HCT116 (cell line): Measurements from ENCODE around the gene SLAMF1. TPM values are rescaled to one million over a fixed set of nuclear protein-coding genes. Genes with fewer than 3 reads are reported as not detected.

ENCODE experiments used
- ATAC-seq: fragments of 200-7000 bp; cut with Tn5 transposase; 2 replicates; pipeline ENCODE4 v1.9.1; 2020; ENCODE audit warnings: mild to moderate bottlenecking, moderate library complexity
- BruUV-seq: library from RNA; stranded (reverse); fragments of 400-500 nt; replicated peaks from 2 replicates; lab custom pipeline; 2021; lab: Mats Ljungman, UMichigan
- CTCF ChIA-PET: fragments of 300-600 bp; sonication (Branson Sonifier 250); formaldehyde crosslinking; loops from one replicate; lab custom pipeline; 2021; ENCODE audit warnings: antibody characterized with exemption; lab: Charles Lee
- POLR2A ChIA-PET: fragments of 300-600, 350-600 bp; sonication (Branson Sonifier 250); formaldehyde crosslinking; loops from one replicate; lab custom pipeline; 2021; ENCODE audit warnings: antibody characterized with exemption; lab: Charles Lee
- RAD21 ChIA-PET, 2 experiments: fragments of 300-600 bp; sonication (Branson Sonifier 250); formaldehyde crosslinking; loops; one replicate each; lab custom pipeline; 2023; ENCODE audit warnings: low total read pairs in 2 of 2; ENCODE audit not compliant: uncharacterized antibody in 2 of 2, unreplicated experiment in 2 of 2, low non-redundant PET in 1 of 2; lab: Charles Lee
- DNase-seq: peaks from one replicate; pipeline ENCODE4 v3.0.0-alpha.2; 2010; ENCODE audit warnings: low read depth, low spot score
- H2AFZ ChIP-seq: fragments of 200-600 bp; shearing (Covaris generic), sonication (generic); 2 replicates; pipeline ENCODE4 v1.6.1; 2017; ENCODE audit warnings: low read depth, mixed run types, mixed read lengths, antibody characterized with exemption, low read length; ENCODE audit not compliant: poor library complexity, severe bottlenecking
- H3K27ac ChIP-seq: 2 replicates; pipeline ENCODE4 v1.5.1; 2012; ENCODE audit warnings: low read depth, low read length
- H3K27me3 ChIP-seq: fragments of 200-600 bp; sonication (generic); 2 replicates; pipeline ENCODE4 v1.6.1; 2016; ENCODE audit warnings: mixed run types, low read length, mixed read lengths; ENCODE audit not compliant: insufficient read depth
- H3K36me3 ChIP-seq, 2 experiments: fragments of 200-500 bp in 1 of 2; fragments of 200-600 bp in 1 of 2; sonication (Bioruptor generic) in 1 of 2; sonication (generic) in 1 of 2; 2 replicates each; pipeline versions ENCODE4 v1.5.1 to v1.6.1; 2014 to 2016; ENCODE audit warnings: low read length in 2 of 2, inconsistent platforms in 1 of 2, mixed read lengths in 1 of 2, mixed run types in 1 of 2; ENCODE audit not compliant: insufficient read depth in 2 of 2, control insufficient read depth in 1 of 2
- H3K4me1 ChIP-seq, 2 experiments: fragments of 200-600 bp in 1 of 2; sonication (generic) in 1 of 2; 2 replicates each; pipeline versions ENCODE4 v1.5.1 to v1.6.1; 2012 to 2017; ENCODE audit warnings: low read length in 2 of 2, inconsistent platforms in 1 of 2, mild to moderate bottlenecking in 1 of 2, mixed read lengths in 1 of 2, mixed run types in 1 of 2, moderate library complexity in 1 of 2; ENCODE audit not compliant: insufficient read depth in 2 of 2, control insufficient read depth in 1 of 2
- H3K4me2 ChIP-seq: fragments of 200-600 bp; sonication (generic); 2 replicates; pipeline ENCODE4 v1.6.1; 2017; ENCODE audit warnings: mixed run types, low read length, mixed read lengths
- H3K4me3 ChIP-seq, 2 experiments: fragments of 200-600 bp in 1 of 2; sonication (generic) in 1 of 2; replicated peaks in 1 of 2; 2 replicates each; pipeline ENCODE4 v1.5.1; 2011 to 2016; ENCODE audit warnings: low read length in 2 of 2, control low read depth in 1 of 2, low read depth in 1 of 2, mild to moderate bottlenecking in 1 of 2, mixed read lengths in 1 of 2, mixed run types in 1 of 2
- H3K79me2 ChIP-seq: fragments of 200-600 bp; sonication (generic); 2 replicates; pipeline ENCODE4 v1.6.1; 2017; ENCODE audit warnings: mild to moderate bottlenecking, mixed run types, low read length, moderate library complexity, mixed read lengths; ENCODE audit not compliant: insufficient read depth
- H3K9ac ChIP-seq: fragments of 200-600 bp; sonication (generic); 2 replicates; pipeline ENCODE4 v1.6.1; 2016; ENCODE audit warnings: low read length, mixed read lengths
- H3K9me2 ChIP-seq: fragments of 200-600 bp; sonication (generic), shearing (Covaris generic); 2 replicates; pipeline ENCODE4 v1.6.1; 2017; ENCODE audit warnings: mixed run types, mild to moderate bottlenecking, moderate library complexity; ENCODE audit not compliant: insufficient read depth
- H3K9me3 ChIP-seq, 2 experiments: fragments of 200-500 bp in 1 of 2; fragments of 200-600 bp in 1 of 2; sonication (Bioruptor generic) in 1 of 2; sonication (generic) in 1 of 2; 2 replicates each; pipeline ENCODE4 v1.6.1; 2014 to 2017; ENCODE audit warnings: low read length in 2 of 2, mixed read lengths in 2 of 2, inconsistent platforms in 1 of 2, low read depth in 1 of 2, mild to moderate bottlenecking in 1 of 2, mixed run types in 1 of 2, moderate library complexity in 1 of 2; ENCODE audit not compliant: control insufficient read depth in 1 of 2, insufficient read depth in 1 of 2
- H4K20me1 ChIP-seq: fragments of 200-600 bp; sonication (generic), shearing (Covaris generic); 2 replicates; pipeline ENCODE4 v1.6.1; 2017; ENCODE audit warnings: mixed run types, mild to moderate bottlenecking, moderate library complexity; ENCODE audit not compliant: insufficient read depth
- CTCF ChIP-seq, 3 experiments: fragments of 200-600 bp in 1 of 3; sonication (generic) in 1 of 3; IDR thresholded peaks in 2 of 3; conservative IDR thresholded peaks in 1 of 3; 2 replicates each; pipeline ENCODE4 v1.5.1; 2012 to 2017; ENCODE audit warnings: low read depth in 2 of 3, low read length in 2 of 3, antibody characterized with exemption in 1 of 3, borderline replicate concordance in 1 of 3, control low read depth in 1 of 3, mild to moderate bottlenecking in 1 of 3, mixed read lengths in 1 of 3, mixed run types in 1 of 3, moderate library complexity in 1 of 3; ENCODE audit not compliant: insufficient read depth in 1 of 3
- EZH2phosphoT487 ChIP-seq: fragments of 200-600 bp; IDR thresholded peaks from 2 replicates; pipeline ENCODE4 v1.6.1; 2018; ENCODE audit warnings: antibody characterized with exemption, borderline replicate concordance
- MAX ChIP-seq: IDR thresholded peaks from 2 replicates; pipeline ENCODE4 v1.6.1; 2012
- RAD21 ChIP-seq: IDR thresholded peaks from 2 replicates; pipeline ENCODE4 v1.6.1; 2012; ENCODE audit warnings: low read depth, mild to moderate bottlenecking
- SIN3A ChIP-seq: IDR thresholded peaks from 2 replicates; pipeline ENCODE4 v1.6.1; 2012; ENCODE audit warnings: low read depth
- TCF7L2 ChIP-seq: IDR thresholded peaks from 2 replicates; pipeline ENCODE4 v1.7.0; 2011; ENCODE audit warnings: borderline replicate concordance, inconsistent platforms; ENCODE audit not compliant: insufficient read depth, insufficient read length; ENCODE audit errors: extremely low read depth
- ZBTB33 ChIP-seq: IDR thresholded peaks from 2 replicates; pipeline ENCODE4 v1.6.1; 2011; ENCODE audit warnings: mild to moderate bottlenecking, low read length, moderate library complexity; ENCODE audit not compliant: insufficient replicate concordance; ENCODE audit errors: extremely low read depth
- ZFX ChIP-seq: fragments of 450-650 bp; IDR thresholded peaks from 2 replicates; pipeline ENCODE4 v1.6.1; 2017
- ZNF274 ChIP-seq: fragments of 200-500 bp; sonication (Bioruptor generic); IDR thresholded peaks from 2 replicates; pipeline ENCODE4 v1.6.1; 2014; ENCODE audit warnings: mild to moderate bottlenecking, low read depth, low read length, inconsistent platforms
- intact Hi-C: fragments of 100-400 bp; cut with micrococcal nuclease; formaldehyde crosslinking; loops from 2 replicates; pipeline ENCODE4 v1.10.0; 2022
- total RNA-seq: library from RNA; stranded (reverse); gene quantifications from one replicate; pipeline ENCODE4 v1.2.1, GENCODE V29; 2021; ENCODE audit not compliant: unreplicated experiment

SLAMF1 gene
- total RNA-seq, 1 experiment from 2014 or later: 0.30 TPM

GRCh38 chr1:160607011-160607671, 39.7 kb downstream of the SLAMF1 start:
- no peak overlapping the region for H3K9ac ChIP-seq
- H2AFZ ChIP-seq: peak overlapping the region; percentile 55
- H3K4me3 ChIP-seq: no peak overlapping the region
- DNase-seq (peak; percentile 68), ATAC-seq (peak; percentile 92)
- H3K27me3 ChIP-seq: peaks cover 34% of the 10 kb centered on the region; the same call in 1 of the 2 replicates
- no peaks in the 10 kb centered on the region for H3K9me2 ChIP-seq
- RAD21 ChIA-PET: interaction anchor here (1.0 to 1.4 kb wide), 2 partner anchors 63 to 178 kb away, joined by 3 to 5 read pairs; no protein-coding TSS in a partner anchor
- no peaks in the 10 kb centered on the region for H3K4me1 ChIP-seq
- no peaks in the 10 kb centered on the region for H4K20me1 ChIP-seq
- no peaks in the 10 kb centered on the region for H3K36me3 ChIP-seq
- POLR2A ChIA-PET: no interaction called here
- intact Hi-C loops: loop anchor here (1.0 to 5.0 kb wide), 3 partner anchors 61 to 505 kb away; no protein-coding TSS in a partner anchor
- no peak overlapping the region for H3K27ac ChIP-seq
- H3K4me2 ChIP-seq: no peak overlapping the region
- TF ChIP-seq RAD21 (peak; percentile 91), ZFX (no peak), CTCF (IDR thresholded peaks at IDR 0.05 in 2 of 3, conservative IDR thresholded peaks at IDR 0.05 in 1 of 3; ENCODE audit: borderline replicate concordance in 1 of 3, insufficient read depth in 1 of 3, low read depth in 2 of 3, low read length in 2 of 3) (peak; percentile 65 to 90 (median 87))
- CTCF ChIA-PET: interaction anchor here (0.8 to 2.7 kb wide), 3 partner anchors 12 to 178 kb away, joined by 3 to 17 read pairs (median 8); no protein-coding TSS in a partner anchor
- no peaks in the 10 kb centered on the region for H3K9me3 ChIP-seq
- H3K79me2 ChIP-seq: no peaks in the 10 kb centered on the region
- no TSS peak for BruUV-seq

- CTCF ChIA-PET: interaction anchor here (0.8 to 2.7 kb wide), 3 partner anchors 12 to 178 kb away, joined by 3 to 17 read pairs (median 8); no protein-coding TSS in a partner anchor
- no TSS peak for BruUV-seq
- TF ChIP-seq ZNF274 (no peak), SIN3A (no peak), ZBTB33 (no peak), TCF7L2 (no peak), MAX (no peak), EZH2phosphoT487 (no peak)
These were observed 40.2 kb downstream of the SLAMF1 start for GRCh38 chr1:160606611-160607010.

More at GRCh38 chr1:160606611-160607010, 40.2 kb downstream of the SLAMF1 start:
- intact Hi-C loops: loop anchor here (1.0 to 5.0 kb wide), 3 partner anchors 60 to 504 kb away; no protein-coding TSS in a partner anchor
- Histone ChIP-seq H3K9me3 (no peaks in the 10 kb centered on the region), H3K4me1 (no peaks in the 10 kb centered on the region), H3K4me3 (no peak overlapping the region), H3K79me2 (no peaks in the 10 kb centered on the region), H3K4me2 (no peak overlapping the region), H4K20me1 (no peaks in the 10 kb centered on the region), H3K9ac (no peak overlapping the region), H2AFZ (no peak overlapping the region), H3K36me3 (no peaks in the 10 kb centered on the region), H3K9me2 (no peaks in the 10 kb centered on the region), H3K27ac (no peak overlapping the region), H3K27me3 (peaks cover 30% of the 10 kb centered on the region; the same call in 1 of the 2 replicates)
- peak; percentile 24; the same call in 1 of the 2 replicates for ATAC-seq
- POLR2A ChIA-PET: no interaction called here
- DNase-seq: no peak
- RAD21 ChIA-PET: interaction anchor here (1.0 to 1.4 kb wide), 2 partner anchors 62 to 178 kb away, joined by 3 to 5 read pairs; no protein-coding TSS in a partner anchor
